ENCODE results near the gene ZBTB43.

DNA sequence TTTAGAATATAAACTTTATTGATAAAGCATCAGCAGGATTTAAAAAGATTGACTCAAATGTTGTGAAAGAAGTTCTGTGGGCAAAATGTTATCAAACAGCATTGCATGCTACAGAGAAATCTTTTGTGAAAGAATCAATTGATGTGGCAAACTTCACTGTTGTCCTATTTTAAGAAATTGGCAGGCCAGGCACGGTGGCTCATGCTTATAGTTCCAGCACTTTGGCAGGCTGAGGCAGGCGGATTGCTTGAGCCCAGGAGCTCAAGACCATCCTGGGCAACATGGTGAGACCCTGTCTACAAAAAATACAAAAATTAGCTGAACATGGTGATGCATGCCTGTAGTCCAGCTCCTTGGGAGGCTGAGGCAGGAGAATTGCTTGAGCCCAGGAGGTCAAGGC lies 17.4 kb downstream of the ZBTB43 start:
- TF ChIP-seq POLR2A (IDR thresholded peaks at IDR 0.05): no peak
- TF ChIP-seq, protein P1, sequence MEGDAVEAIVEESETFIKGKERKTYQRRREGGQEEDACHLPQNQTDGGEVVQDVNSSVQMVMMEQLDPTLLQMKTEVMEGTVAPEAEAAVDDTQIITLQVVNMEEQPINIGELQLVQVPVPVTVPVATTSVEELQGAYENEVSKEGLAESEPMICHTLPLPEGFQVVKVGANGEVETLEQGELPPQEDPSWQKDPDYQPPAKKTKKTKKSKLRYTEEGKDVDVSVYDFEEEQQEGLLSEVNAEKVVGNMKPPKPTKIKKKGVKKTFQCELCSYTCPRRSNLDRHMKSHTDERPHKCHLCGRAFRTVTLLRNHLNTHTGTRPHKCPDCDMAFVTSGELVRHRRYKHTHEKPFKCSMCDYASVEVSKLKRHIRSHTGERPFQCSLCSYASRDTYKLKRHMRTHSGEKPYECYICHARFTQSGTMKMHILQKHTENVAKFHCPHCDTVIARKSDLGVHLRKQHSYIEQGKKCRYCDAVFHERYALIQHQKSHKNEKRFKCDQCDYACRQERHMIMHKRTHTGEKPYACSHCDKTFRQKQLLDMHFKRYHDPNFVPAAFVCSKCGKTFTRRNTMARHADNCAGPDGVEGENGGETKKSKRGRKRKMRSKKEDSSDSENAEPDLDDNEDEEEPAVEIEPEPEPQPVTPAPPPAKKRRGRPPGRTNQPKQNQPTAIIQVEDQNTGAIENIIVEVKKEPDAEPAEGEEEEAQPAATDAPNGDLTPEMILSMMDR (IDR thresholded peaks at IDR 0.05): no peak

All from vagina (tissue), 2 donors.